Measurements from ENCODE around the gene GTF2H1. TPM values are rescaled to one million over a fixed set of nuclear protein-coding genes. Genes with fewer than 3 reads are reported as not detected.

Gene GTF2H1
- total RNA-seq, 2 experiments from 2014 or later, result 37.3 to 39.5 TPM

DNA sequence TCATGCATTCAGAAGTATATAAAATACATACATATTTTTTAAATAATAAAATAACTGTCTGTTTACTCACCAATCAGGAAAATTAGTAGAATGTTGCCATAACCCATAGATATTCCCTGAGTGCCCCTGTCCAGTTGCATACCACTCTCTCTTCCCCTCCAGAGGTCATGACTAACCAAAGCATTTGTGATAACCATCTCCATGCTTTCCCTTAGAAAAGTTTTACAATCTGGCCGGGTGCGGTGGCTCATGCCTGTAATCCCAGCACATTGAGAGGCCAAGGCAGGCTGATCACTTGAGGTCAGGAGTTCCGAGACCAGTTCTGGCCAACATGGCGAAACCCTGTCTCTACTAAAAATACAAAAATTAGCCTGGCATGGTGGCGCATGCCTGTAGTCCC is 38.8 kb downstream of the GTF2H1 start:
- intact Hi-C loops (cut with micrococcal nuclease), result no loop called here
- ChIA-PET POLR2A (no interaction called here), CTCF (no interaction called here)
- DNase-seq, result no peak
- Mint-ChIP-seq H3K27ac (no peak overlapping the region), H3K27me3 (no peaks in the 10 kb centered on the region), H3K36me3 (peaks cover 35% of the 10 kb centered on the region), H3K4me1 (ENCODE audit: low read depth) (peaks cover 6% of the 10 kb centered on the region), H3K9me3 (no peaks in the 10 kb centered on the region), H3K4me3 (no peak overlapping the region)

DNA sequence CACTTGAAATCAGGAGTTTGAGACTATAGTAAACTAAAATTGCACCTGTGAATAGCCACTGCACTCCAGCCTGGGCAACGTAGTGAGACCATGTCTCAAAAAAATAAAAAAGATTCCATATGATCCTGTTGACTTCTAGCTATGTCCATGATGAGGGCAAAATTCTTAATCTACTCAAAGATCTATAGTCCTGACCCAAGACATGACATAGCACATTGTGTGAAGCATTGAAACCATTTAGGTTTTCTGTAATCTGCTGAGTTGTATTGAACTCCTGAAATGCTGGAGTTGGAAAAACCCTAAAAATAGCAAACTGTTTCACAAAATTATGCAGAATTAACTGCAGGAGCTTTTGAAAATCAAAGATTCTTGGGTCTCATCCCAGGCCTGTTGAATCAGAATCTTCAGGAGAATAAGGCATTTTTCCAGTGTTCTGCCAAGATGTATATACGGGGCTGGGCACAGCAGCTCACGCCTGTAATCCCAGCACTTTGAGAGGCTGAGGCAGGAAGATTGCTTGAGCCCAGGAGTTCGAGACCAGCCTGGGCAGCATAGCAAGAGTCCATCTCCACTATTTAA is 42.2 kb downstream of the GTF2H1 start:
- peaks cover 31% of the 10 kb centered on the region for H3K36me3 Mint-ChIP-seq
- peaks cover 13% of the 10 kb centered on the region for H3K4me1 Mint-ChIP-seq (ENCODE audit: low read depth)
- H3K27me3 Mint-ChIP-seq, result no peaks in the 10 kb centered on the region
- no peak overlapping the region for H3K27ac Mint-ChIP-seq
- no peak overlapping the region for H3K4me3 Mint-ChIP-seq
- CTCF ChIA-PET, result no interaction called here
- no peaks in the 10 kb centered on the region for H3K9me3 Mint-ChIP-seq
- POLR2A ChIA-PET, result interaction anchor here (1.9 kb wide), 1 partner anchor 30 kb away, joined by 8 read pairs; the partner anchor contains the start of gene LDHA
- intact Hi-C loops (cut with micrococcal nuclease), result no loop called here
- no peak for DNase-seq

DNA sequence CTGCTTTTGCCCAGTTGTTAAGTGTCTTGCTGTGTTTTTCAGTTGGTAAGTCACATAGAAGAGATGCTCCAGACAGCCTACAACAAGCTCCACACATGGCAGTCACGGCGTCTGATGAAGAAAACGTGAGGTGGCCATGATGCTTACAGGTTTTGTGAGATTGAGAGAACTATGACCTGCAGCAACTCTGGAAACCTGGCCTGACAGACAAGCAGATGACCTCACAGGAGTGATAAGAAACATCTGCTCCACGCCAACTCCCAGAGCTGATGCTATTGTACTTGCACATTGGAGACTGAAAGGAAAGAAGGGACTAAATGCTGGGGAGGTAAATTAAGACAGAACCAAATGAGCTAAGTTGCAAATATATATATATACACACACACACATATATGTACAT is 43.4 kb downstream of the GTF2H1 start:
- no peak for DNase-seq
- H3K27ac Mint-ChIP-seq, result no peak overlapping the region
- H3K36me3 Mint-ChIP-seq, result peaks cover 31% of the 10 kb centered on the region
- H3K27me3 Mint-ChIP-seq, result no peaks in the 10 kb centered on the region
- no peak overlapping the region for H3K4me3 Mint-ChIP-seq
- H3K9me3 Mint-ChIP-seq, result no peaks in the 10 kb centered on the region
- ChIA-PET CTCF (no interaction called here), POLR2A (interaction anchor here (1.9 kb wide), 1 partner anchor 29 kb away, joined by 8 read pairs; the partner anchor contains the start of gene LDHA)
- H3K4me1 Mint-ChIP-seq (ENCODE audit: low read depth), result peaks cover 13% of the 10 kb centered on the region
- intact Hi-C loops (cut with micrococcal nuclease), result no loop called here

DNA sequence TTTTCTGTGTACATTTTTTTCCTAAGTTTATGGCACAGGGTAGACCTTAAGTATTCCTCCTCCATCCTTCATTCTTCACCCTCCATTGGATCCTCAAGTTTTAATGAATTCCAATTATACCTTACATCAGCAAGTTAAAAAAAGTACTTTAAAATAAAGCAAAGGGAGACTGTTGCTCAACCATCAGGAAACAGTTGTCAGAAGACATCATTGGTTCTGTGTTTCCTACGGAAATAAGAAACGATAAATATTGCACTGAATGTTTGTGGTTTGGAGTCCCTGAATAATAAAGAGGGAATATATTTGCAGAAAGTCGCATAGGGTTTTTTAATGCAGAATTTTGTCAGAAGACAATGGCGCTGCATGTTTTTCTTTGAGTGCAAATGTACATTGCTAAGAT is 43.9 kb downstream of the GTF2H1 start:
- CTCF ChIA-PET, result no interaction called here
- H3K36me3 Mint-ChIP-seq, result peaks cover 29% of the 10 kb centered on the region

DNA sequence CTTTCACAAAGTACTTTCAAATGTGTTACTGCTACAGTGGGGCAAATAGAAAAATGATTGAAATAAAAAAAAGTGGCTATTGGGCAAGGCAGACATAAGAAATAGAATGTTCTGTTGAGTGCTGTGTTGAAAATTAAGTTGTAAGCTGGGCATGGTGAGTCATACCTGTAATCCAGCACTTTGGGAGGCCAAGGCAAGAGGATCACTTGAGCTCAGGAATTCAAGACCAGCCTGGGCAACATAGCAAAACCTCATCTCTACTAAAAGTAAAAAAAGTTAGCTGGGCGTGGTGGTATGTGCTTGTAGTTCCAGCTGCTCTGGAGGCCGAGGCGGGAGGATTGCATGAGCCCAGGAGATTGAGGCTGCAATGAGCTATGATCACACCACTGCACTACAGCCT is 45.1 kb downstream of the GTF2H1 start:
- Mint-ChIP-seq H3K27me3 (no peaks in the 10 kb centered on the region), H3K9me3 (no peaks in the 10 kb centered on the region), H3K4me3 (no peak overlapping the region), H3K4me1 (ENCODE audit: low read depth) (peaks cover 13% of the 10 kb centered on the region), H3K27ac (peak overlapping the region; percentile 49), H3K36me3 (peaks cover 27% of the 10 kb centered on the region)
- ChIA-PET CTCF (interaction anchor here (0.6 kb wide), 1 partner anchor 194 kb away, joined by 3 read pairs; no protein-coding TSS in a partner anchor), POLR2A (interaction anchor here (1.1 to 1.5 kb wide), 3 partner anchors 16 to 28 kb away, joined by 3 to 7 read pairs (median 6); partner anchors contain the start of gene LDHA)
- intact Hi-C loops (cut with micrococcal nuclease), result no loop called here
- DNase-seq, result no peak

More for the DNA sequence above, 43.9 kb downstream of the GTF2H1 start:
- POLR2A ChIA-PET, result interaction anchor here (1.9 kb wide), 1 partner anchor 28 kb away, joined by 8 read pairs; the partner anchor contains the start of gene LDHA
- intact Hi-C loops (cut with micrococcal nuclease), result no loop called here
- Mint-ChIP-seq H3K27me3 (no peaks in the 10 kb centered on the region), H3K9me3 (no peaks in the 10 kb centered on the region), H3K4me3 (no peak overlapping the region), H3K4me1 (ENCODE audit: low read depth) (peaks cover 13% of the 10 kb centered on the region), H3K27ac (no peak overlapping the region)
- no peak for DNase-seq

- intact Hi-C loops (cut with micrococcal nuclease), result no loop called here
- no peak overlapping the region for H3K4me3 Mint-ChIP-seq
These were observed 45.9 kb downstream of the GTF2H1 start for GRCh38 chr11:18368221-18368620.

DNA sequence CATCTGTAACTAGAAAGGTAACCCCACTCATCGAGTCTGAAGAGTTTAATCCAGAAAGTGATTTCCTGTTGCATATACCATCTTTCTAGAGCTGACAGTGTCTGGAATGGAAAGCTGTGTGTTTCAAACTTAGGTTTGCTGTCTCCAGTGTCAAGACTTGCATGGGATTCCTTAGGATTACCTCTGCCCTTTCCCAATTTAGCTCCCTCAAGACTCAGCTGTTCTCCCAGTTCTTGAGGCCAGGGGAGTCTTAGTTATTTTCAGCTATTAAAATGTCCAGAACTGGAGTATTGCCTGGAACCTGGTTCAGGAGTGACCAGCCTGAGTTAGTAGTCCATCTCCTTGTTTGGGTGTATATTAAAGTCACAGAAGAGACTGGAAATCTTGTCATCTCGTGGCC is 47.0 kb downstream of the GTF2H1 start:
- intact Hi-C loops (cut with micrococcal nuclease), result no loop called here
- Mint-ChIP-seq H3K4me1 (ENCODE audit: low read depth) (peaks cover 13% of the 10 kb centered on the region), H3K27me3 (no peaks in the 10 kb centered on the region), H3K9me3 (no peaks in the 10 kb centered on the region), H3K27ac (peak overlapping the region; percentile 45), H3K36me3 (peaks cover 20% of the 10 kb centered on the region), H3K4me3 (no peak overlapping the region)
- CTCF ChIA-PET, result interaction anchor here (0.7 to 1.2 kb wide), 2 partner anchors 19 to 132 kb away, joined by 3 read pairs; no protein-coding TSS in a partner anchor
- POLR2A ChIA-PET, result no interaction called here
- no peak for DNase-seq

More at GRCh38 chr11:18368221-18368620, 45.9 kb downstream of the GTF2H1 start:
- ChIA-PET CTCF (no interaction called here), POLR2A (interaction anchor here (1.1 to 1.4 kb wide), 2 partner anchors 16 to 26 kb away, joined by 3 to 6 read pairs; partner anchors contain the start of gene LDHA)
- DNase-seq, result no peak
- H3K27me3 Mint-ChIP-seq, result no peaks in the 10 kb centered on the region
- H3K9me3 Mint-ChIP-seq, result no peaks in the 10 kb centered on the region
- peak overlapping the region; percentile 10 for H3K27ac Mint-ChIP-seq
- H3K4me1 Mint-ChIP-seq (ENCODE audit: low read depth), result peaks cover 13% of the 10 kb centered on the region
- peaks cover 27% of the 10 kb centered on the region for H3K36me3 Mint-ChIP-seq

DNA sequence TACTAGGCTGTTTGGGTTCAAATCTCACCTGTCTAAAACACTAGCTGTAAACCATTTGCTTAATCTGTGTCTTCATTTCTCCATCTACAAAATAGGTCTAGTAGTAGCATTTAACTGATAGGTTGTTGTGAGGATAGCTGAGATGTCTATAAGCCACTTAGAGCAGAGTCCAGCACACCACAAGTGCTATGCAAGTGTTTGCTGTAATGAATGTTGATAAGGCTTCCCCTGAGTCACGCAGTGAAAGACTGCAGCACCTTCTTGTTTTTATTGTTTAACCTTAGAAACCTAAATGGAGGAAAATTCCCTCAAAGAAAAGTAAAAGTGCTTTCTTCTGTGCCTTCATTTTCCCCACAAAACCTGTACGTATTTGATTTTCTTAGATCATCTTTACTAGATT is 48.9 kb downstream of the GTF2H1 start:
- DNase-seq, result no peak
- Mint-ChIP-seq H3K27me3 (no peaks in the 10 kb centered on the region), H3K36me3 (peaks cover 9% of the 10 kb centered on the region), H3K27ac (no peak overlapping the region), H3K4me3 (no peak overlapping the region), H3K4me1 (ENCODE audit: low read depth) (peaks cover 5% of the 10 kb centered on the region), H3K9me3 (no peaks in the 10 kb centered on the region)
- intact Hi-C loops (cut with micrococcal nuclease), result no loop called here
- POLR2A ChIA-PET, result interaction anchor here (0.9 kb wide), 1 partner anchor 25 kb away, joined by 3 read pairs; no protein-coding TSS in a partner anchor
- CTCF ChIA-PET, result no interaction called here

GRCh38 chr11:18372201-18372600 is 49.8 kb downstream of the GTF2H1 start:
- intact Hi-C loops (cut with micrococcal nuclease), result no loop called here
- Mint-ChIP-seq H3K4me1 (ENCODE audit: low read depth) (peaks cover 4% of the 10 kb centered on the region), H3K9me3 (no peaks in the 10 kb centered on the region), H3K27me3 (no peaks in the 10 kb centered on the region), H3K4me3 (no peak overlapping the region), H3K36me3 (peaks cover 2% of the 10 kb centered on the region), H3K27ac (no peak overlapping the region)
- CTCF ChIA-PET, result interaction anchor here (0.6 kb wide), 1 partner anchor 53 kb away, joined by 4 read pairs; no protein-coding TSS in a partner anchor
- no peak for DNase-seq
- POLR2A ChIA-PET, result interaction anchor here (0.8 to 1.1 kb wide), 3 partner anchors 22 to 41 kb away, joined by 3 to 5 read pairs (median 3); partner anchors contain the start of gene LDHA

DNA sequence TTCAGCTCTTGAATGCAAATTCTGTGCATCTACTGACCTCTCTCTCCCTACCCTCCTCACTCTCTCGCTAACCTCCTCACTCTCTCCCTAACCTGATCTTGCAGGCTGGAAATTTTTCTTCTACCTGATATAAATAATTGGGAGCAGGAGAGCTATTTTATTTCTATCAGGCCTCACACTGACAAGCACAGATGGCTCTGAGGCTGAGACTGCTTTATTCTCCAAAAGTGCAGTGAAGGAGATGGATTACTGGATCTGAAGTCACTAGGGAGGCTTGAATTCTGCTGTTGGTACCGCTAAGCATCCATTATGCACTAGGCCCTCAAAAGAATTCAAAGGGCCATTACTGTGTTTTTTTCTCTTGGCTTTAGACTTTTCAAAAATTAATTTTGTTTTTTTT is 52.6 kb downstream of the GTF2H1 start:
- Mint-ChIP-seq H3K36me3 (no peaks in the 10 kb centered on the region), H3K27me3 (no peaks in the 10 kb centered on the region), H3K27ac (no peak overlapping the region), H3K4me3 (no peak overlapping the region), H3K9me3 (no peaks in the 10 kb centered on the region), H3K4me1 (ENCODE audit: low read depth) (no peaks in the 10 kb centered on the region)
- no peak for DNase-seq
- ChIA-PET CTCF (no interaction called here), POLR2A (interaction anchor here (1.1 kb wide), 1 partner anchor 8 kb away, joined by 3 read pairs; no protein-coding TSS in a partner anchor)
- intact Hi-C loops (cut with micrococcal nuclease), result no loop called here

DNA sequence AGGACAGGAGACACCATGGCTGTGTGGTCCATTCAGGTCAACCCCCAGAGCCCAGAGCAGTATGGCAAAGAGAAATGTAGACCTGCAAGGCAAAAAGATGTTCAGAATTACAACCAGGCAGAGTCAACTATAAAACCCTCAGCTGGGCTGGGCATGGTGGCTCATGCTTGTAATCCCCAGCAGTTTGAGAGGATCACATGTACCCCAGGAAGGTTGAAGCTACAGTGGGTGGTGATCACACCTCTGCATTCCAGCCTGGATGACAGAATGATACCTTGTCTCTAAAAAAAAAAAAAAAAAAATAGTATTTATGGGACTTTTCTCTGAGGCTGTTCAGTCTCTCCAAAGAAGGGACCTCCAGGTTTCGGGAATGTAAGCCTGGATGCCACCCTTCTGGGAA is 53.6 kb downstream of the GTF2H1 start:
- Mint-ChIP-seq H3K4me3 (no peak overlapping the region), H3K4me1 (ENCODE audit: low read depth) (no peaks in the 10 kb centered on the region), H3K27ac (no peak overlapping the region), H3K36me3 (no peaks in the 10 kb centered on the region), H3K9me3 (no peaks in the 10 kb centered on the region), H3K27me3 (no peaks in the 10 kb centered on the region)
- intact Hi-C loops (cut with micrococcal nuclease), result no loop called here
- POLR2A ChIA-PET, result interaction anchor here (1.1 kb wide), 1 partner anchor 7 kb away, joined by 3 read pairs; no protein-coding TSS in a partner anchor
- DNase-seq, result no peak
- CTCF ChIA-PET, result no interaction called here

DNA sequence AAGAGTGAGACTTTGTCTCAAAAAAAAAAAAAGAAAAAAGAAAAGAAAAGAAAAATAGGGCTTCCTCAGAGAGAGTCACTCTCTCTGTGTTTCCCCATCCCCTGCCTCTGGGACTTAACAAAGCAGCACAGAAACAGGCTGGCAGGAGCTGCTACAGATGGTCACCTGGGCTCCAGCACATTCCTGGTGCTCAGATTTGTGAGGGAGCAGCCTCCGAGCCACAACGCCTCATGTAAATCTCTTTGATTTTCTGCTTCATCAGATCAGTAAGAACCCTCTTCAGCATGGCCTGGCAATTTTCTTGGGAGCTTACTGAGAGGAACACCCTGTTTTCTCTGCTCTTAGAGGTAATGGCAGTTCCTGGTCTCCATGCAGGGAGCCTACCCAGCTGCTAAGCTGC is 56.8 kb downstream of the GTF2H1 start:
- intact Hi-C loops (cut with micrococcal nuclease), result no loop called here
- Mint-ChIP-seq H3K27ac (no peak overlapping the region), H3K4me1 (ENCODE audit: low read depth) (peaks cover 14% of the 10 kb centered on the region), H3K36me3 (no peaks in the 10 kb centered on the region), H3K27me3 (no peaks in the 10 kb centered on the region), H3K4me3 (no peak overlapping the region), H3K9me3 (no peaks in the 10 kb centered on the region)
- POLR2A ChIA-PET, result no interaction called here
- no peak for DNase-seq
- CTCF ChIA-PET, result interaction anchor here (0.8 kb wide), 1 partner anchor 44 kb away, joined by 3 read pairs; no protein-coding TSS in a partner anchor

Measured in activated CD4-positive, alpha-beta memory T cell treated with anti-CD3 and anti-CD28 coated beads for 36 hours (primary cell).